GM21367 (cell line): ENCODE data around the gene OBSCN.

Source experiments
- ATAC-seq: cut with Tn5 transposase; IDR thresholded peaks from one replicate; pipeline ENCODE4 v1.9.1; 2021; ENCODE audit not compliant: unreplicated experiment

The OBSCN gene

GRCh38 chr1:228207851-228208821 lies at the start of gene OBSCN:
Gene OBSCN, plus strand, starts transcription at chr1:228208044. Its CDS starts 3,740 bp downstream, at chr1:228211784.
- ATAC-seq, result no peak

GRCh38 chr1:228158151-228159007 lies 49.5 kb upstream of the OBSCN start:
- no peak for ATAC-seq

- no peak for ATAC-seq
Measured at GRCh38 chr1:228159008-228159665, 48.7 kb upstream of the OBSCN start.

GRCh38 chr1:228160201-228160761 lies 47.6 kb upstream of the OBSCN start:
- ATAC-seq, result no peak

- no peak for ATAC-seq
Measured at GRCh38 chr1:228161362-228161761, 46.5 kb upstream of the OBSCN start.

GRCh38 chr1:228161866-228162265 lies 46.0 kb upstream of the OBSCN start:
- no peak for ATAC-seq

GRCh38 chr1:228162286-228163006 lies 45.4 kb upstream of the OBSCN start:
- ATAC-seq, result no peak

GRCh38 chr1:228163007-228163753 lies 44.7 kb upstream of the OBSCN start:
- no peak for ATAC-seq

GRCh38 chr1:228163776-228164519 lies 43.9 kb upstream of the OBSCN start:
- no peak for ATAC-seq

GRCh38 chr1:228164561-228165371 lies 43.1 kb upstream of the OBSCN start:
- ATAC-seq, result no peak

- peak; percentile 79 for ATAC-seq
Measured at GRCh38 chr1:228165372-228166169, 42.3 kb upstream of the OBSCN start, which contains the start of gene IBA57. Gene IBA57, plus strand, starts transcription at chr1:228165804. Its CDS starts 13 bp downstream, at chr1:228165817.

- peak; percentile 20 for ATAC-seq
Measured at GRCh38 chr1:228166170-228166936, 41.5 kb upstream of the OBSCN start.

- no peak for ATAC-seq
Measured at GRCh38 chr1:228168563-228169270, 39.1 kb upstream of the OBSCN start.

- ATAC-seq, result no peak
Measured at GRCh38 chr1:228169345-228169744, 38.5 kb upstream of the OBSCN start.

GRCh38 chr1:228170666-228171065 lies 37.2 kb upstream of the OBSCN start:
- no peak for ATAC-seq
